Occipital lobe (tissue), 2 donors: ENCODE results near the gene ARGLU1. TPM values are rescaled to one million over a fixed set of nuclear protein-coding genes. Genes with fewer than 3 reads are reported as not detected.

ENCODE experiments used
- DNase-seq: peaks from one replicate; lab custom pipeline; 2025; lab: John Stamatoyannopoulos, UW
- total RNA-seq: library from RNA; depleted of rRNA; stranded (reverse); fragments of >200 nt; gene quantifications from one replicate; pipeline ENCODE4 v1.2.3, GENCODE V29; 2014

Gene ARGLU1
- total RNA-seq, 1 donor from 2014 or later = 160 TPM

- no peak for DNase-seq
Observed at GRCh38 chr13:106503730-106504453, 64.0 kb downstream of the ARGLU1 start.

DNA sequence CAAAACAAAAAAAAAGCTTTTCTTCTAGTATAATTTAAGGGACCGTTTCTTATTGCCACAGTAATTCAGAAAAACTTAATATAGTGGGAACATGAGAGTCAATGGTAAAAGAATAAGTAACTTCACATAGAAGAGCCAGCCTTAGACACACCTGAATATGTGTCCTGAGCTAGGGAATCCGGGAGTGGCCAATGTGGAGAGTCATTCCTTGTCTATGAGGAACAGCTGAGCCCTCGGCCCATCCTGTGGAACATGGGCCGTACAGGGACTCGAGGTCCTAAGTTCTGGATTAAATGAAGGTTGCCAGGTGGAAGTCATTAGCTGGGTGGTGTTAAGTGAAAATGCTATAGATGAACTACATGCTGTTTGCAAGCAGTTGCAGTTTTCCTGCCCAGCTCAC is 64.7 kb downstream of the ARGLU1 start:
- no peak for DNase-seq

- no peak for DNase-seq
Observed at GRCh38 chr13:106500445-106500844, 67.5 kb downstream of the ARGLU1 start.

- DNase-seq = no peak
Observed at GRCh38 chr13:106499896-106500295, 68.0 kb downstream of the ARGLU1 start.

DNA sequence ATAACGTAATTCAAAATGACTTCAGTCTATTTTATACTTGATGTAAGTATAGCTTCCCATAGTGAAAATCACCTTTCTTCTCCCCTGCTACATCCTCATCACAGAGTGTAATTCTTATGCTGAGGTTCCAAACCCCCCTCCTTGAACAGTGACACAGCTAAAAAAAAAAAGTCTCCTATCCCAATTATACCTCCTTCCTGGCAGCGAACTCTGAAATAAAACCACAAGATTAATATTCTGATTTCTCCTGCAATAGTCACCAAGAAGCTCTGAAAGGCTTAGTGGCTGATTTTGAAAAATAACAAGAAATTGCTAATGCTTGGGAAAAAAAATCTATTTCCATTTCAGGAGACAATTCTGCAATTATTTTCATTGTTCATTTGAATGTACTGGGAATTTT is 68.8 kb downstream of the ARGLU1 start:
- no peak for DNase-seq

DNA sequence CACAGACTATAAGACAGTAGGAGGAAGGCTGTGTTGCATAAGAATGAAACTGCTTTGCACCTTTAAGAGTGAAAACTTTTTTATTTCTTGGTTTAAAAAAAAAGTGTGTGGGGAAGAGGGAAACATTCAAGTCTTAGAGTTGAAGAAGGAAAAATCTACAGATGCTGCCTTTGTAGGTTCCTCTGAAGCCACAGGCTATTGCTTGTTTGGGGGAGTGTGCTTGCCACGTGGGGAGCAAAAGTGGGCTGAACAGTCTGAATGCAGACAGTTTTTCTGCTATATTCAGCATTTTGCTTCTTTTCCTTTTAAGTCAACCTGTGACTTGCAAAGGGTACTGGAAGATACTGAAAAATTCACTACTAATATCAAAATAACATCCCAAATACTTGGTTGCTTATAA is 69.4 kb downstream of the ARGLU1 start:
- DNase-seq = no peak

DNA sequence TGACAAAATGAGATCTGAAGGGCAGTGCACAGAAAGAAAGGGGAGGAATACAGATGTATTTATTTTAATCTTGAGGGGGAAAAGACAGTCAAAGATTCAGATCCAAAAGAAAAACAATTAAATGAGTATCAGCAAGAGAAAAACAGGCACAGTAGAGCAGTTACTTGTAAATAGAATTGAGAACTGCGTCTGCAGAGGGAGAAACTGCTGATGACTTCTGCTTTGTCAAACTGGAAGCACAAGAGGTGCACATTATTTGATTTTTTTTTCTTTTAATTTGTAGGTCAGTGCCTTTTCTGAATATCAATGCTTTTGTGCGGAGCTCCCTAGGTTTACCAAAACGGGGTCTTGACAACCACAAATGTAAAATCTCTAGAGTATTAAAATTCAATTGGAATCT is 69.8 kb downstream of the ARGLU1 start:
- DNase-seq = no peak

- DNase-seq = no peak
Observed at GRCh38 chr13:106497079-106497478, 70.9 kb downstream of the ARGLU1 start.

DNA sequence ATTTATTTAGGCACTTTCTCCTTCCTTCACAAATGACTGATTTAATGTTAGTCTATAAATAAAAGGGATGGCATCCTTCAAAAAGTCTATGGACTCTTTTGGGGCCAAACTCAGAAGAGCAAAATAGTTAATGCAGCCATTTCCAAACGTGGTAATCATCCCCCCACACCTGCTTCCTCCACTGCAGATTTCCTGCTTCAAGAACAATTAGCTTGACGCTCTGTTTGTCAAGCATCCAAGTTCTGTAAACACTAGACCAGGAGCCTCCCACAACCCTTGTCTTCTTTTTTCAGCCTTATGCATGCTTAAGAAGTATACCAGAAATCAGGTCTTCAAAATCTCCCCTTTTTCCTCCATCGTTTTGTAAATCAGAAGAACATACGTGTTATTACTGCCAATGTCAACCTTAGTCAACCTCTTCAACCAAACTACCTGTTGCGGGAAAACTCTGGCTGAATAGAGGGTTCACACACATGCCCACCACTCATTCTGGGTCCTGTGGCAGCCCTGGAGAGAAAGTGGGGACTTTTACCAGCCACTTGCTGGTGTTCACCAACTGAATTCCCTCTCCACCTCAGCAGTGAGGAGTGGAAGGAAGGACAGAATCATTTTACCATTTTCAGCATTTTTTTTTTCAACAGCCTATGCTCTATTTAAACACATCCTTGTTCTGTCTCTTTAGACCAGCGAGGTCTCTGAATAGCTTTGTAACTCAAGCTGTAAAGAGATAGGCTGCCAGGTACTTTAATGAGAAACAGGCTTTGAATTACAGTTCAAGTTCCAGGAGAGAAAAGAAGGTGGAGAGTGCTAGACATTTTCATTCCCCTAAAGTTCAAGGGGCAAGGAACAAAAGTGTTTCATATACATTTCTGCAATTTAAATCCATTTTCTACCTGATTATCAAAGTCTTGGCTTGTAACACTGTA is 71.6 kb downstream of the ARGLU1 start:
- DNase-seq = no peak

DNA sequence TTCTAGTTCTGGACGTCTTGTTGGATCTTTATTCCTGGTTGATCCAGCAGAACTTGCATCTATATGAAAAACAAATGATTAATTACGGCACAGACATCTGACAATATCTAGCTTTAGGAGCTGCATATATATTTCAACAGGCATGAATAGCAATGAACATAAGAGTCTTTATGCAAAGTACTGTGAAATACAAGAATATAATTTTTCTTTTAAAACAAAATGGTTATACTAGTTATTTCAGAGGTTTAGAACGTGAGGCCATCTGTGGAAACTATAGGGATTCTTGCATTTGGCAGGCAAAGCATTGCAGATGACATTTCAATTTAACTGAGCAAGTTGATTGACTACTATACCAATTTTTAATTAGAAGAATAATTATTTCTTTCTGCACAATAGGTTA is 73.0 kb downstream of the ARGLU1 start:
- DNase-seq = no peak

GRCh38 chr13:106494506-106494905 is 73.4 kb downstream of the ARGLU1 start:
- no peak for DNase-seq

DNA sequence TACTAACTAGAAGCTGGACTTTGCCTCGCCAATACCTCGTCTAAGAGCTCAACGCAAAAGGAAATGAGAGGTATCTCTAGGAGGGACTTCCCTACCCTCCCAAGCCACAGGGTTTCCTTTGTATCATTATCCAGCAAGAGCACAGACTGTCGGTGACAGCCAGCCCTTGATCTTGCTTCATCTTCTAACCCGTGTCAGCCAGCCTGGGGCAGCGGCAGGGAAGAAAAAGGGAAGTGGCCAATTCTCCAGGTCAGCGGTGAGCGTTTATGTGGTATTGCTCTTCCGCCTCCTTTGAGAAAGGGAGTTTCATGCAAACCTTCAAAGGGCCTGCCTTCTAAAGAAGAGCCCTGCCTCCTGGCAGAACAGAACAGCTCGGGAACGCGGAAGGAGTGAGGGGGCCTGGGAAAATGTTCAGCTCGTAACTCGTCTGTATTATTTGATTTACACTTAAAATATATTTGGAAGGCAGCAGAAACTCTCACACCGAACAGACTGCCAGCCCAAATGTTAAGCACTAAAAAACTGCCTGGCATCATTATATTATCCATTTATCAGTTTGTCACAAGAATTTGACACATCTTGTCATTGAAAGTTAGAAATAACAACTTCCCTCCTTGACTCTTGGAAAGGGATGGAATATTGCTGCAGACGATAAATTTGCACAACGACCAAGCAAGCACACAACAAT is 74.3 kb downstream of the ARGLU1 start:
- DNase-seq = no peak

- no peak for DNase-seq
Observed at GRCh38 chr13:106492588-106493475, 75.1 kb downstream of the ARGLU1 start.

DNA sequence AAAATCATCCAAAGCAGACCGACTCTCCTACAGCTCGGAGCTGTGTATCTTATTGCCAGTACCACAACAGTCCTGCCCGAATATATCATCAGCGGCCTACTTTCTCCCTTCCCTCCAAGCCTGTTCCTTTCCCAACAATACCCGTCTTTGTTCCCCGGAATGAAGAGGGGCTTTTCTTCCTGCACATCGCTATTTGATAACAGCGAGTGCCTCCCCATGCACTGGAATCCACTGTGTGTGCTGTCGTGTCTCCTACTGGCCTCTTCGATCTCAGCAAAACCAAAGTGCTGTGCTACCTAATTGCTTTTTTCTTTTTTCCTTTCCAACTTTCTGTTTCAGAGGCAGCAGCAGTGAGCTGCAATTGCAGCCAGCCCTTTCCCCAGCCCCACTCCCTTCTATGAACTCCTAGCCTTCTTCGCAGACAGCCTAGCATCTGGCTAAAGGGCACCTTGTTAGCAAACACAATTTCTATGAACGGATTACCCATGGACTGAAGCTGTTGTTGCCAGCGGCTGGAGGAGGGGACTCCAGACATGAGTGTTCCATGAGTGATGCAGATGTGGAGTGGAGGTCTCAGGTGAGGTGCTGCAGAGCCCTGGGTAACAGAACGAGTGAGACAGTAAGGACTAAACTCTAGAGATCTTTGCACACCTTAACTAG is 75.9 kb downstream of the ARGLU1 start:
- DNase-seq = peak; percentile 72

Other genes with a start within 250 kb of the ARGLU1 start
- 82.8 TPM for gene EFNB2, start 32.5 kb downstream of the ARGLU1 start, total RNA-seq